Transverse colon (tissue), 3 donors: ENCODE measurements around the gene PGM2L1.

Source experiments
- POLR2A ChIP-seq: fragments of 450-650 bp; IDR thresholded peaks from one replicate; pipeline ENCODE4 v1.6.1; 2016; ENCODE audit warnings: antibody characterized with exemption, mild to moderate bottlenecking, moderate library complexity
- TF ChIP-seq, protein P1 (sequence below), 5 experiments: fragments of 200-600 bp in 3 of 5; fragments of 450-650 bp in 2 of 5; sonication (generic) in 3 of 5; IDR thresholded peaks; 1 replicate in 2 of 5; 2 replicates in 3 of 5; pipeline ENCODE4 v1.5.1; 2016 to 2017; ENCODE audit warnings: antibody characterized with exemption in 5 of 5, inconsistent platforms in 3 of 5, mild to moderate bottlenecking in 2 of 5, moderate library complexity in 1 of 5

DNA sequence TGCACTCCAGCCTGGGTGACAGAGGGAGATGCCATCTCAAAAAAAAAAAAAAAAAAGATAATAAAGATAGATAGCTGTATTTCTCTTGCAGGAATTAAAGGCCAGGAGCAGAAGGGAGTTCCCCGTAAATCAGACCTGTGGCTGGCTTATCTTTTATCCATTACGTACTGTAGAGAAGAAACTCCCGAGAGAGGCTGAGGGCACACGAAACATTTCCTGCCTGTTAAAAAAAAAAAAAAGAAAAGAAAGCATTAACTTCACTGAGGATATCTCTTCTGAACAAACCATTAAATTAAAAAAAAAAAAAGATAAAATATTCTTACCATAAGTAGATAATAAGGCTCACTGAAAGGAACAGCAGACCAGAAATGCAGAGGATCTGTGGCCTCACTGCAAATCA lies 109.3 kb downstream of the PGM2L1 start:
- TF ChIP-seq, protein P1, sequence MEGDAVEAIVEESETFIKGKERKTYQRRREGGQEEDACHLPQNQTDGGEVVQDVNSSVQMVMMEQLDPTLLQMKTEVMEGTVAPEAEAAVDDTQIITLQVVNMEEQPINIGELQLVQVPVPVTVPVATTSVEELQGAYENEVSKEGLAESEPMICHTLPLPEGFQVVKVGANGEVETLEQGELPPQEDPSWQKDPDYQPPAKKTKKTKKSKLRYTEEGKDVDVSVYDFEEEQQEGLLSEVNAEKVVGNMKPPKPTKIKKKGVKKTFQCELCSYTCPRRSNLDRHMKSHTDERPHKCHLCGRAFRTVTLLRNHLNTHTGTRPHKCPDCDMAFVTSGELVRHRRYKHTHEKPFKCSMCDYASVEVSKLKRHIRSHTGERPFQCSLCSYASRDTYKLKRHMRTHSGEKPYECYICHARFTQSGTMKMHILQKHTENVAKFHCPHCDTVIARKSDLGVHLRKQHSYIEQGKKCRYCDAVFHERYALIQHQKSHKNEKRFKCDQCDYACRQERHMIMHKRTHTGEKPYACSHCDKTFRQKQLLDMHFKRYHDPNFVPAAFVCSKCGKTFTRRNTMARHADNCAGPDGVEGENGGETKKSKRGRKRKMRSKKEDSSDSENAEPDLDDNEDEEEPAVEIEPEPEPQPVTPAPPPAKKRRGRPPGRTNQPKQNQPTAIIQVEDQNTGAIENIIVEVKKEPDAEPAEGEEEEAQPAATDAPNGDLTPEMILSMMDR (IDR thresholded peaks at IDR 0.05), result no peak
- TF ChIP-seq POLR2A, result no peak
